ENCODE measurements around the gene H2AZ1.

H2AZ1 gene

GRCh38 chr4:99945718-99946355 lies 4.2 kb downstream of the H2AZ1 start:
- no peak for FAIRE-seq

GRCh38 chr4:99943904-99944437 lies 6.1 kb downstream of the H2AZ1 start:
- no peak for FAIRE-seq

GRCh38 chr4:99938243-99938753 lies 11.8 kb downstream of the H2AZ1 start:
- no peak for FAIRE-seq

GRCh38 chr4:99934891-99935290 lies 15.2 kb downstream of the H2AZ1 start:
- FAIRE-seq: peak; percentile 85

- peak; percentile 76 for FAIRE-seq
Measured at GRCh38 chr4:99927566-99927965, 22.5 kb downstream of the H2AZ1 start.

GRCh38 chr4:99921174-99921573 lies 28.9 kb downstream of the H2AZ1 start:
- FAIRE-seq: no peak

GRCh38 chr4:99918656-99919055 lies 31.4 kb downstream of the H2AZ1 start:
- no peak for FAIRE-seq

- FAIRE-seq: no peak
Measured at GRCh38 chr4:99917575-99917974, 32.5 kb downstream of the H2AZ1 start.

- no peak for FAIRE-seq
Measured at GRCh38 chr4:99915449-99915848, 34.6 kb downstream of the H2AZ1 start.

Measured in islet of Langerhans (tissue), 1 donor.